GM15510 (cell line): Measurements from ENCODE around the gene C4BPB.

Experiments
- POLR2A ChIP-seq: IDR thresholded peaks from 3 replicates; pipeline ENCODE4 v1.6.1; 2011; ENCODE audit warnings: borderline replicate concordance; ENCODE audit not compliant: insufficient read length; ENCODE audit errors: extremely low read depth

Gene C4BPB

GRCh38 chr1:207093944-207094343 is 5.3 kb downstream of the C4BPB start:
- no peak for TF ChIP-seq POLR2A

- no peak for TF ChIP-seq POLR2A
Observed at GRCh38 chr1:207097871-207098324, 9.2 kb downstream of the C4BPB start.

- no peak for TF ChIP-seq POLR2A
Observed at GRCh38 chr1:207101720-207102119, 13.1 kb downstream of the C4BPB start.

GRCh38 chr1:207102146-207102545 is 13.5 kb downstream of the C4BPB start:
- TF ChIP-seq POLR2A, result no peak

GRCh38 chr1:207102659-207103058 is 14.0 kb downstream of the C4BPB start:
- TF ChIP-seq POLR2A, result no peak

GRCh38 chr1:207103892-207104373 is 15.3 kb downstream of the C4BPB start, which contains the start of gene C4BPA:
Gene C4BPA (plus strand): TSS chr1:207104233. CDS start chr1:207113026, 8,793 bp downstream.
- TF ChIP-seq POLR2A, result no peak

- TF ChIP-seq POLR2A, result no peak
Observed at GRCh38 chr1:207109004-207109403, 20.3 kb downstream of the C4BPB start.

- TF ChIP-seq POLR2A, result no peak
Observed at GRCh38 chr1:207112616-207113296, 24.1 kb downstream of the C4BPB start.

GRCh38 chr1:207115269-207115668 is 26.6 kb downstream of the C4BPB start:
- no peak for TF ChIP-seq POLR2A

- TF ChIP-seq POLR2A, result no peak
Observed at GRCh38 chr1:207124389-207124788, 35.7 kb downstream of the C4BPB start.

- no peak for TF ChIP-seq POLR2A
Observed at GRCh38 chr1:207128336-207128921, 39.8 kb downstream of the C4BPB start.

- no peak for TF ChIP-seq POLR2A
Observed at GRCh38 chr1:207129053-207129452, 40.4 kb downstream of the C4BPB start.

GRCh38 chr1:207130252-207131036 is 41.8 kb downstream of the C4BPB start:
- TF ChIP-seq POLR2A, result no peak

- no peak for TF ChIP-seq POLR2A
Observed at GRCh38 chr1:207131163-207131562, 42.5 kb downstream of the C4BPB start.

GRCh38 chr1:207134581-207134980 is 45.9 kb downstream of the C4BPB start:
- TF ChIP-seq POLR2A, result no peak
